Endothelial cell (in vitro differentiated cells): ENCODE data around the gene CNFN. TPM values are rescaled to one million over a fixed set of nuclear protein-coding genes. Genes with fewer than 3 reads are reported as not detected.

Experiments
- DNase-seq: peaks from one replicate; pipeline ENCODE4 v3.0.0; 2021; ENCODE audit warnings: low spot score
- H3K27ac Mint-ChIP-seq: one replicate; pipeline ENCODE4 v1.8.0; 2021; ENCODE audit warnings: mixed read lengths, inconsistent platforms; ENCODE audit not compliant: unreplicated experiment
- H3K27me3 Mint-ChIP-seq: one replicate; pipeline ENCODE4 v1.8.0; 2021; ENCODE audit warnings: mild to moderate bottlenecking, moderate library complexity, mixed read lengths, inconsistent platforms; ENCODE audit not compliant: unreplicated experiment
- H3K36me3 Mint-ChIP-seq: one replicate; pipeline ENCODE4 v1.8.0; 2021; ENCODE audit warnings: mild to moderate bottlenecking, low read depth, mixed read lengths, inconsistent platforms; ENCODE audit not compliant: unreplicated experiment
- H3K4me1 Mint-ChIP-seq: one replicate; pipeline ENCODE4 v1.8.0; 2021; ENCODE audit warnings: mild to moderate bottlenecking, mixed read lengths, inconsistent platforms; ENCODE audit not compliant: unreplicated experiment
- H3K4me3 Mint-ChIP-seq: one replicate; pipeline ENCODE4 v1.8.0; 2021; ENCODE audit warnings: mild to moderate bottlenecking, mixed read lengths, inconsistent platforms; ENCODE audit not compliant: unreplicated experiment
- H3K9me3 Mint-ChIP-seq: one replicate; pipeline ENCODE4 v1.8.0; 2021; ENCODE audit warnings: mixed read lengths, inconsistent platforms; ENCODE audit not compliant: unreplicated experiment
- CTCF ChIP-seq: fragments of 200-600 bp; sonication (generic); IDR thresholded peaks from one replicate; pipeline ENCODE4 v1.5.0; 2021; ENCODE audit warnings: antibody characterized with exemption; ENCODE audit not compliant: unreplicated experiment
- total RNA-seq: library from RNA; stranded (reverse); fragmentation: NEBNext Ultra II Directional; extraction: Animal tissue kit (Norgen Biotek cat#: 25700); gene quantifications from one replicate; pipeline ENCODE4 v1.2.1, GENCODE V29; 2021; ENCODE audit not compliant: unreplicated experiment

CNFN gene
- total RNA-seq, 1 donor from 2014 or later: 4.1 TPM

- Mint-ChIP-seq H3K4me3 (no peak overlapping the region), H3K4me1 (peaks cover 8% of the 10 kb centered on the region), H3K27ac (peak overlapping the region; percentile 24), H3K9me3 (no peaks in the 10 kb centered on the region), H3K27me3 (peaks cover 6% of the 10 kb centered on the region), H3K36me3 (peaks cover 7% of the 10 kb centered on the region)
- TF ChIP-seq CTCF: no peak
- no peak for DNase-seq
Measured at GRCh38 chr19:42406111-42406510, 16.0 kb upstream of the CNFN start.

- no peak for DNase-seq
- no peaks in the 10 kb centered on the region for H3K9me3 Mint-ChIP-seq
- peaks cover 17% of the 10 kb centered on the region for H3K4me1 Mint-ChIP-seq
- no peak overlapping the region for H3K4me3 Mint-ChIP-seq
- no peak overlapping the region for H3K27ac Mint-ChIP-seq
- H3K36me3 Mint-ChIP-seq: peaks cover 14% of the 10 kb centered on the region
- TF ChIP-seq CTCF: no peak
- H3K27me3 Mint-ChIP-seq: peaks cover 22% of the 10 kb centered on the region
Measured at GRCh38 chr19:42403586-42403985, 13.5 kb upstream of the CNFN start.

GRCh38 chr19:42402376-42403116 lies 12.4 kb upstream of the CNFN start:
- peaks cover 19% of the 10 kb centered on the region for H3K4me1 Mint-ChIP-seq
- H3K36me3 Mint-ChIP-seq: peaks cover 9% of the 10 kb centered on the region
- peaks cover 25% of the 10 kb centered on the region for H3K27me3 Mint-ChIP-seq
- H3K27ac Mint-ChIP-seq: no peak overlapping the region
- H3K4me3 Mint-ChIP-seq: peak overlapping the region; percentile 81
- no peak for DNase-seq
- no peak for TF ChIP-seq CTCF
- no peaks in the 10 kb centered on the region for H3K9me3 Mint-ChIP-seq

GRCh38 chr19:42401365-42402303 lies 11.5 kb upstream of the CNFN start:
- Mint-ChIP-seq H3K27me3 (peaks cover 26% of the 10 kb centered on the region), H3K4me1 (peaks cover 22% of the 10 kb centered on the region), H3K4me3 (peak overlapping the region; percentile 85), H3K27ac (no peak overlapping the region), H3K36me3 (peaks cover 9% of the 10 kb centered on the region), H3K9me3 (no peaks in the 10 kb centered on the region)
- TF ChIP-seq CTCF: peak; percentile 98
- DNase-seq: peak; percentile 88

GRCh38 chr19:42400404-42400803 lies 10.3 kb upstream of the CNFN start:
- no peak for DNase-seq
- peaks cover 9% of the 10 kb centered on the region for H3K36me3 Mint-ChIP-seq
- H3K4me1 Mint-ChIP-seq: peaks cover 30% of the 10 kb centered on the region
- H3K9me3 Mint-ChIP-seq: no peaks in the 10 kb centered on the region
- H3K4me3 Mint-ChIP-seq: peak overlapping the region; percentile 85
- H3K27me3 Mint-ChIP-seq: peaks cover 26% of the 10 kb centered on the region
- TF ChIP-seq CTCF: no peak
- H3K27ac Mint-ChIP-seq: no peak overlapping the region
